Ascending aorta (tissue), 2 donors: Measurements from ENCODE around the gene NUP98. TPM values are rescaled to one million over a fixed set of nuclear protein-coding genes. Genes with fewer than 3 reads are reported as not detected.

ENCODE experiments used
- DNase-seq, 2 donors: peaks; one replicate each; pipeline ENCODE4 v3.0.0-alpha.2; 2019; ENCODE audit warnings: low spot score in 2 of 2
- H3K27ac ChIP-seq, 2 donors: fragments of 200-600 bp; sonication (generic); one replicate each; pipeline ENCODE4 v1.5.1; 2016 to 2017; ENCODE audit warnings: mild to moderate bottlenecking in 1 of 2
- H3K27me3 ChIP-seq: fragments of 200-600 bp; sonication (generic); one replicate; pipeline ENCODE4 v1.5.1; 2017
- H3K36me3 ChIP-seq, 2 donors: fragments of 200-600 bp; sonication (generic); one replicate each; pipeline ENCODE4 v1.5.1; 2016
- H3K4me1 ChIP-seq, 2 donors: fragments of 200-600 bp; sonication (generic); one replicate each; pipeline ENCODE4 v1.5.1; 2016 to 2017; ENCODE audit warnings: mild to moderate bottlenecking in 1 of 2
- H3K4me3 ChIP-seq, 2 donors: fragments of 200-600 bp; sonication (generic); one replicate each; pipeline ENCODE4 v1.5.1; 2016 to 2017; ENCODE audit warnings: mild to moderate bottlenecking in 1 of 2
- H3K9me3 ChIP-seq, 2 donors: fragments of 200-600 bp; sonication (generic); one replicate each; pipeline ENCODE4 v1.5.1; 2016
- intact Hi-C: fragments of 100-400 bp; cut with DNase I; formaldehyde crosslinking; loops from one replicate; pipeline ENCODE4 v1.15.1; 2023
- total RNA-seq: library from RNA; depleted of rRNA; stranded (reverse); fragments of >200 nt; gene quantifications from one replicate; pipeline ENCODE4 v1.1.0, GENCODE V29; 2016
- TF ChIP-seq, protein P1 (sequence below), 3 experiments: fragments of 200-600 bp in 2 of 3; fragments of 450-650 bp in 1 of 3; sonication (generic) in 2 of 3; IDR thresholded peaks; one replicate each; pipeline ENCODE4 v1.5.1; 2016 to 2019; ENCODE audit warnings: antibody characterized with exemption in 3 of 3, mild to moderate bottlenecking in 1 of 3, moderate library complexity in 1 of 3

The NUP98 gene
- total RNA-seq, 1 donor from 2014 or later: 36.3 TPM

DNA sequence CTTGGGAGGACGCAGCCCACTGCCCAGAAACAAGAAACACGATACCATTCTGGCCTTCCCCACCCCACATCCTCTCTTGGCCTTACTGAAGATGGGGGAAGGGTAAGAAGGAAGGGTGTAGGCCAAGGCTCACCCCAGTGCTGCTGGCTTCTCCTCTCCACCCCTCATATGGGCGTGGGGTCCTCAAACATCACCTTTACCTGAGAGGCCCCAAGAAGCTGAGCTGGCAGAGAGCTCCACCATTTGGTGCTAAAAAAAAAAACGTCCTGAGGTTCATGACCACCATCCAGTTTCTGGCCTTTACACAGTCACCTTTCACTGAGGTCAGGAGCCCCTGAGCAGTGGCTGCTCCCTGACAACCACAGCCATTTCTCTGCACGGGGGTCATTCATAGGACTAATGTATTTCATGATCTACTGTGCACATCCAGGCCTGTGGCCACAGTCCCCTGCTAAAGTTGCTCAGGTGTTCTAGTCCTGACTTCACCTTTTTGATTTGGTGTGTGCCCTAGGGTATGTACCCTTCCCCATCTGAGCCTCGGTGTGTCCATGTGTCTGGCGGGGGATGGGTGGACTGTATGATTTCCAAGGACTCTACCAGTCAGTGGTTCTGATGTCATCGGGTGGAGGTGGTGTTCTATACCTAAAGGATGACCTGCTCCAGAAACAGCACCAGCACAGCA is 28.3 kb upstream of the NUP98 start:
- intact Hi-C loops: no loop called here
- TF ChIP-seq, protein P1, sequence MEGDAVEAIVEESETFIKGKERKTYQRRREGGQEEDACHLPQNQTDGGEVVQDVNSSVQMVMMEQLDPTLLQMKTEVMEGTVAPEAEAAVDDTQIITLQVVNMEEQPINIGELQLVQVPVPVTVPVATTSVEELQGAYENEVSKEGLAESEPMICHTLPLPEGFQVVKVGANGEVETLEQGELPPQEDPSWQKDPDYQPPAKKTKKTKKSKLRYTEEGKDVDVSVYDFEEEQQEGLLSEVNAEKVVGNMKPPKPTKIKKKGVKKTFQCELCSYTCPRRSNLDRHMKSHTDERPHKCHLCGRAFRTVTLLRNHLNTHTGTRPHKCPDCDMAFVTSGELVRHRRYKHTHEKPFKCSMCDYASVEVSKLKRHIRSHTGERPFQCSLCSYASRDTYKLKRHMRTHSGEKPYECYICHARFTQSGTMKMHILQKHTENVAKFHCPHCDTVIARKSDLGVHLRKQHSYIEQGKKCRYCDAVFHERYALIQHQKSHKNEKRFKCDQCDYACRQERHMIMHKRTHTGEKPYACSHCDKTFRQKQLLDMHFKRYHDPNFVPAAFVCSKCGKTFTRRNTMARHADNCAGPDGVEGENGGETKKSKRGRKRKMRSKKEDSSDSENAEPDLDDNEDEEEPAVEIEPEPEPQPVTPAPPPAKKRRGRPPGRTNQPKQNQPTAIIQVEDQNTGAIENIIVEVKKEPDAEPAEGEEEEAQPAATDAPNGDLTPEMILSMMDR (IDR thresholded peaks at IDR 0.05): no peak
- Histone ChIP-seq H3K9me3 (no peaks in the 10 kb centered on the region), H3K4me1 (no peaks in the 10 kb centered on the region), H3K27ac (no peak overlapping the region), H3K4me3 (no peak overlapping the region), H3K36me3 (peaks cover 24 to 35% of the 10 kb centered on the region in 2 donors), H3K27me3 (no peaks in the 10 kb centered on the region)
- no peak for DNase-seq

DNA sequence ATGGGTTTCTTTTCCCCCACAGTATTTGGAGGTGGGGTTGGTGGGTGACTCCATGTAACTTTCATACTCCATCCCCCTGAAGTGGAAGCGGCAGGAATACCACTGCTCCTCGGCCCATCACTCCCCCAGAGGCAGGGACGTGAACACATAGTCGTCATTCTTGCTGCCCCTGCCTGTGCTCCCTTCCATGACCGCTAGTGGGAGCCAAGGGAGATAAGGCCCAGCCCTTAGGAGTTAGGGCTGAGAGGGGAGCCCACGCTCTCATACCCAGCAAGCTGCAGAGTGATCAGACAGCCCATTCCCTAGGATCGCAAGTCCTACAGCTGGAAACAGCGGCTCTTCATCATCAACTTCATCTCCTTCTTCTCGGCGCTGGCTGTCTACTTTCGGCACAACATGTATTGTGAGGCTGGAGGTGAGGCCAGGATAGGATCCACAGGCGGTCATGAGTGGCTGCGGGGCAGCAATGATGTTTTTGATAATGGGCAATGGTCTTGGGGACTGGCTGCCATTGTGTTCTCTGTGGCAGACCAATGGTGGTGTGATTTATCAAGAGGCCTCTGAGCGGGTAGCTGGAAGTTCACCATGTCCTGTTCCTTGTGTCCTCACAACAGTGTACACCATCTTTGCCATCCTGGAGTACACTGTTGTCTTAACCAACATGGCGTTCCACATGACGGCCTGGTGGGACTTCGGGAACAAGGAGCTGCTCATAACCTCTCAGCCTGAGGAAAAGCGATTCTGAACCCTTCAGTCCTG is 27.5 kb upstream of the NUP98 start:
- TF ChIP-seq, protein P1 (IDR thresholded peaks at IDR 0.05): peak; percentile 41 to 51 (median 50)
- no peak overlapping the region for H3K27ac ChIP-seq
- DNase-seq: peak in 1 of 2 donors; percentile 71
- H3K36me3 ChIP-seq: peaks cover 24 to 29% of the 10 kb centered on the region in 2 donors
- H3K27me3 ChIP-seq: no peaks in the 10 kb centered on the region
- H3K9me3 ChIP-seq: no peaks in the 10 kb centered on the region
- H3K4me1 ChIP-seq: no peaks in the 10 kb centered on the region
- intact Hi-C loops: no loop called here
- no peak overlapping the region for H3K4me3 ChIP-seq

DNA sequence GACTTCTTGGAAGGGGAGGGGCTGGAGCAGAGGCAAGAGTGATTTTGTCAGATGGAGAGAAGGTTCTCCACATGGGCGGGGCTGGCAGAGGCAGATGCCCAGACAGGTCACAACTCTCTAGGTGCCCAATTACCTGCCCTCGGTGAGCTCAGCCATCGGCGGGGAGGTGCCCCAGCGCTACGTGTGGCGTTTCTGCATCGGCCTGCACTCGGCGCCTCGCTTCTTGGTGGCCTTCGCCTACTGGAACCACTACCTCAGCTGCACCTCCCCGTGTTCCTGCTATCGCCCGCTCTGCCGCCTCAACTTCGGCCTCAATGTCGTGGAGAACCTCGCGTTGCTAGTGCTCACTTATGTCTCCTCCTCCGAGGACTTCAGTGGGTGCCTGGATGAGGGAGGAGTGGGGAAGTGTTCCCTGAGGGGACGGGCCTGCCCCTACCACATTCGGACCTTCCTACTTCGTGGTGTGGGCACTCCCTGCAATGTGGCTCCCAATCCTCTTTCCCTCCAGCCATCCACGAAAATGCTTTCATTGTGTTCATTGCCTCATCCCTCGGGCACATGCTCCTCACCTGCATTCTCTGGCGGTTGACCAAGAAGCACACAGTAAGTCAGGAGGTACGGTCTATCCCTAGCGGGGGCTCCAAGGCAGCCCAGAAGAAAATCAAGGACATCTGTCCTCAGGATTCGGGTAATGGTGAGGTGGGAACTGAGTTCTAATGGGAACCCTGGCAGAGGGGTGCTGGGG is 26.6 kb upstream of the NUP98 start:
- H3K4me3 ChIP-seq: no peak overlapping the region
- H3K9me3 ChIP-seq: no peaks in the 10 kb centered on the region
- TF ChIP-seq, protein P1 (IDR thresholded peaks at IDR 0.05): no peak
- H3K4me1 ChIP-seq: no peaks in the 10 kb centered on the region
- no peak for DNase-seq
- H3K36me3 ChIP-seq: peaks cover 24 to 29% of the 10 kb centered on the region in 2 donors
- H3K27me3 ChIP-seq: no peaks in the 10 kb centered on the region
- no peak overlapping the region for H3K27ac ChIP-seq
- intact Hi-C loops: no loop called here

DNA sequence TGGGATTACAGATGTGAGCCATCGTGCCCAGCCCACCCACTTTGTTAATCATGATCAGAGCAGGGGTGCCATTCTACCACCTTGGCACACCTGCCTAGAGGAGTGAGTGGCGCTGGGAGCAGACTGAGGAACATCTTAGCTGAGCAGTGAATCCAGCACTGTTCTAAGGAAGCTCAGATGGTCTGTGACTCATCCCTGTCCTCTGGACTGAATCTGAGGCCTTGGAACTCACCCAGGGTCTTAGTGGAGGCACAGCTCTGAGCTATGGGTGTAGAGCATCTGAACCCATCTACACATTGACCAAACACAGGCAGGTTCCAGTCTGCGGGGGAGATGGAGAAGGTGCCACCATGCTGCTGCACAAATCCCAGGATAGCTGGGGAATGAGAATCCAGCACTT is 25.9 kb upstream of the NUP98 start:
- intact Hi-C loops: no loop called here
- TF ChIP-seq, protein P1 (IDR thresholded peaks at IDR 0.05): no peak
- no peaks in the 10 kb centered on the region for H3K27me3 ChIP-seq
- H3K9me3 ChIP-seq: no peaks in the 10 kb centered on the region
- no peak overlapping the region for H3K4me3 ChIP-seq
- no peak for DNase-seq
- no peaks in the 10 kb centered on the region for H3K4me1 ChIP-seq
- peaks cover 24 to 29% of the 10 kb centered on the region in 2 donors for H3K36me3 ChIP-seq
- H3K27ac ChIP-seq: no peak overlapping the region

DNA sequence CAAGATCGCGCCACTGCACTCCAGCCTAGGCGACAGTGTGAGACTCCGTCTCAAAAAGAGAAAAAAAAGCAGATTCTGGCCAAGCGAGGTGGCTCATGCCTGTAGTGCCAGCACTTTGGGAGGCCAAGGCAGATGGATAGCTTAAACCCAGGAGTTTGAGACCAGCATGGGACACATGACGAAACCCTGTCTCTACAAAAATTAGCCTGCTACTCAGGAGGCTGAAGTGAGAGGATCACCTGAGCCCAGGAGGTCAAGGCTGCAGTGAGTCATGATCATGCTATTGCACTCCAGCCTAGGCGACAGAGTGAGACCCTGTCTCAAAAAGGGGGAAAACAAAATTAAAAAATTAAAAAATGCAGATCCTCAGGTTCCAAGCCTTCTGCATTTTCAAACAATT is 25.0 kb upstream of the NUP98 start:
- TF ChIP-seq, protein P1 (IDR thresholded peaks at IDR 0.05): no peak
- DNase-seq: no peak
- peaks cover 15 to 20% of the 10 kb centered on the region in 2 donors for H3K36me3 ChIP-seq
- H3K4me1 ChIP-seq: no peaks in the 10 kb centered on the region
- H3K27ac ChIP-seq: no peak overlapping the region
- H3K27me3 ChIP-seq: no peaks in the 10 kb centered on the region
- intact Hi-C loops: no loop called here
- H3K9me3 ChIP-seq: no peaks in the 10 kb centered on the region
- no peak overlapping the region for H3K4me3 ChIP-seq
